HPDE6-E6E7 (cell line): ENCODE measurements around the gene SLC38A2.
"Not testable (repeated sequence)": the region's sequence is repeated elsewhere in the genome, so short reads cannot be mapped to it uniquely, and the experiment has no call there.

Experiments
- DNase-seq: peaks from one replicate; pipeline ENCODE4 v3.0.0; 2011; ENCODE audit warnings: missing footprints; ENCODE audit errors: extremely low spot score

Gene SLC38A2

DNA sequence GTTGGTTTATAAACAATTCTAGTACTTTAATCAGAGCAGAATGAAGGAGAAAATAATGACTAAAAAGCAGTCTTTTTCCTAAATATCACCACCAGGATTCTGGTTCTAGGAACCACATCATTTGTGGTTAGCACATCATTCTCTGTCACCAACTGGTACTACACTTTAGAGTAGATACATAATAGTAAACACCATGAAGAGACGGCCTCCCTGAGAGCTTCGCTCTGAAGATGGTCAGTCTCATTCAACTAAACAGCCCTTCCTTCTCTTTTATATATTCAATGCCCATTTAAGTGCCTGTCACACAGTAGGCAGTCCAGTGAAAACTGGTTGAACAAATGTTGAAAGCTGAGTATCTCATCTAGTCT, 10.9 kb downstream of the SLC38A2 start:
- DNase-seq, result no peak

GRCh38 chr12:46360908-46361666, 11.5 kb downstream of the SLC38A2 start:
- DNase-seq, result no peak

- no peak for DNase-seq
These were observed 12.2 kb downstream of the SLC38A2 start for GRCh38 chr12:46360370-46360769.

DNA sequence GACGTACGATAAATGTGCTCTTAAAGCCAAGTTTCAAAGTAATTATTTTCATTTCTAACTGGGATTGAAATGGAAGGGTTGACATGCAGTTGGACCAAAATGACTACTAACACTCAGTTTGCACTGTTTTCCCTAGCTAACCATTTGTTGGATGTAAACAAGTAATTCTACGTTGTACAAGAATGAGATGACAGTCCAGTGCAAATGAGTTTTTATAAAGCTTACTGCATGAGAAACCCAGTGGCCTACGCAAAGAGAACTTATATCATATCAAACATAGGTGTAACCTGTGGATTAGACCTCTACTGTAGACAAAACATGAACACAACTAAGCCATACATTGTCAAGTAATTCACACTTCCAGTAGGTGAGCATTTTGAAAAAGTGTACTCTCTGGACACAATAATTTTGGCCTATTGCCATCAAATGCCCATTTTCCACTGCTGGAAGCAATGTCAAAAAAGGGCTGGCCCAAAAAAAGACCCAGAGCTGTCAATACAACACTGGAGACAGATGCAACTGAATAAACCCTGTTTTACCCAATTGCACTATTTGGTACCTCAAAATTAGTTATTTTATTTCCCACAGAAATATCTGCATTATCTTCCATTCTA, 12.8 kb downstream of the SLC38A2 start:
- no peak for DNase-seq

- no peak for DNase-seq
These were observed 13.5 kb downstream of the SLC38A2 start for GRCh38 chr12:46358791-46359666.

GRCh38 chr12:46358325-46358700, 14.3 kb downstream of the SLC38A2 start:
- DNase-seq, result no peak

DNA sequence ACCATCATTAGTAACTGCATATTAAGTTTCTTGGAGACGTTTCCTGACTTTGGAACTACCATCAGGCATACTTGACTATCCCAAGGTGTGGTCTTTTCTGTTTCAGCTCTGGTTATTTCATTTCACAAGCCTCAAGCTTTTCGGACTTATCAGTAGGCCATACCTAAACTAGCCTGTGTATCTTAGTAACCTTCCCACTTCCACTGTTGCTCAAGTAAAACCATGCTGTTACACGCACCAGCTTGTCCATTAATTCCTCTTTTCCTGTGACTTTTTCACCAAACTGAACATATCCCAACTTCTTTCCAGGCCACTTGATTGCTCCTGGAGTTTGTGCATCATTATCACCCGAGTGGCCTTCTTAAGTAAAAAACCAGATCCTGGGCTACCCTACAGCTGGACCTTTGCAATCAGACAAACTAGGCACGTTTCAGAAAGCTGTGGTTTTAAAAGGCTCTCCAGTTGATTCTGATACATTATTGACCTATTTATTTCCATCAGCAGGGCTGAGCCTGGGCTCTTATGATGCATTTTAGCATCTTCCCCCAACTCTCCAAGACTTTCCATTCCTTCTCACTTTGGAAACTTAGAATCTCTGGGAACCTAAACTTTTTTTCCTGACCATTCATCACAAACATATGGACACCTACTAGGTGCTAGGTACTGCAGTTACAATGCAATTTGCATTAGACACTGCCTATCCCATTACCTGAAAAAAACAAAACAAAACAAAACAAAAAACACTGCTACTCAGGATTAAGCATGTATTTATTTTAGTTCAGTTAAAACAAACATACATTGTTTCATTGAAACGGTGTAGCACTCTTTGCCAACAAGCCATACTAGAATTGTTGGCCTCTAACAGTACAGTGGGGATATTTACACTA, 14.9 kb downstream of the SLC38A2 start:
- no peak for DNase-seq

GRCh38 chr12:46356655-46357437, 15.7 kb downstream of the SLC38A2 start:
- DNase-seq, result no peak

GRCh38 chr12:46354802-46355199, 17.8 kb downstream of the SLC38A2 start:
- no peak for DNase-seq

- DNase-seq, result no peak
These were observed 18.3 kb downstream of the SLC38A2 start for GRCh38 chr12:46354111-46354801.

DNA sequence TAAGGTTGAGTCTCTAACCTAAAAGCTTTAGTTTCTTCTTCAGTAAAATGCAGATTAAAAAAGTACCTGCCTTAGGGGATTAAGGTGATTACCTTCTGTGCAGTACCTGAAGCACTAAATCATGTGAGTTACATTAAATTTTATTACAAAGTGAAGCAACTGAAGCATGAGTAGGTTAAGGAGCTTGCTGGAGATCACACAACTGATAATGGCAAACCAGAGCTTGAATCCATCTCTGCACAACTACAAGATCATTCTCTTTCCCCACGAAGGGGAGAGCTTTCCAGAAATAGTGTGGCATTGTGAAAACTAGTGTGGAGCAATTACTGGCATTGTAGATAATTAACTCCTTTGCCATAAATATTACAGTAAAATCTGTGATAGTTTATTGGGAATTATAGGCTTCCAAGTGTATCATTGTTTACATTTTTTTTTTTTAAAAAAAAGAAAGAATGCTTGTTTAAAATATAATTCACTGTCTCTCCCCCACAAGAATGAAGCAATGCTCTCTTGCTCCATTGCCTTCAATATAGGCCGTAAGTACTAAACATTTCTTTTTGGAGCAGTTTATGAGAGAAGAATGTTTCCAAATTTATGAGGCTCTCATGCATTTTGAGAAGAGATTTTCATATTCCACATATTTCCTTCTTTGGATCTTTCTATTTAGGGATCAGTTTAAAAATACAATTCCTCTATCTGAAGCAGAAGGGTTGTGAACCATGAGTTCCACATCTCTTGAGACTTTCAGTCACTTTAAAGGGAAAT, 20.5 kb downstream of the SLC38A2 start:
- no peak for DNase-seq

DNA sequence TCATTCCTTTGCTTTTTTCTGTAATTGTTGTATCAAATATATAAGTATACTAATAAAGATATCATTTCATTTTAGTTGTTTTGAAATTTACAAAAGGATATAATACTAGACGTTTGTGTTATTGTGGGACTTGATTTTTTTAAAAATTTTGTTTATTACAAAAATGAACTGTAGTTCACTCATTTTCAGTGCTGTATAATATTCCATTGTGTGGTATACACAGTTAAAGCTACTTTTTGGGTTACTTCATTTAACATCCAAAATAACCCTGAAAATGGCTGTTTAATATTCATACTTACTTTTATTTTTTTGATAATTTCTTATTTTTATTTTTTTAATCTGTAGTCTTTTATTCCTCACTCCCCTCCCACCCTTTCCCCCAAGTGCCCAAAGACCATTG, 21.4 kb downstream of the SLC38A2 start:
- DNase-seq, result no peak

DNA sequence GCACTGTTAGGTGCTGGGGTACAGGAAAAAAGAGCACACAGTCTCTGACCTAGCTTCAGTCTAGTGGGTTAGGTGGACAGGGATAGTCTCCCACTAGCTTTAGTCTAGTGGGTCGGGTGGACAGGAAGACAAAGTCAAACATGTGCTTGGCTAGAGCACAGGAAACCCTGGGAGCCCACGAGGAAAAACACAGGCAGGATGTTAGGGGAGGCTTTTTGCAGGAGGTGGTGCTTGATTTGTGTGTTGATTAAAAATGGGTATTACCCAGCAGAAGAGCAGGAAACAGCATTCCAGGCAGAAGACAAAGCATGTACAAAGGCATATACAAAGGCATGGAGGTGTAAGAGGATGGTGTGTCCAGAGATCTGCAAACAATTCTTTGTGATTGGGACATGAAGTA, 23.3 kb downstream of the SLC38A2 start:
- no peak for DNase-seq

- no peak for DNase-seq
These were observed 29.3 kb downstream of the SLC38A2 start for GRCh38 chr12:46343118-46343852.

GRCh38 chr12:46342562-46343033, 30.0 kb downstream of the SLC38A2 start:
- no peak for DNase-seq

DNA sequence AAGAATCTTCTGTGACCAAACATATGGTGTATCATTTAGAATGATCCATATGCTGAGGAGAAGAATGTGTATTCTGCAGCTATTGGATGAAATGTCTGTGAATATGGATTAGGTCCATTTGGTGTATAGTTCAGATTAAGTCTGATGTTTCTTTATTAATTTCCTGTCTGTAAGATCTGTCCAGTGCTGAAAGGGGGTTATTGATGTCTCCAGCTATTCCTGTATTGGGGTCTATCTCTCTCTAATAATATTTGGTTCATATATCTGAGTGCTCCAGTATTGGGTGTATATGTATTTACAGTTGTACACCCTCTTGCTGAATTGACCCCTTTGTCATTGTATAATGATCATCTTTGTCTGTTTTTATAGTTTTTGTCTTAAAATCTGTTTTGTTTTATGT, 33.5 kb downstream of the SLC38A2 start:
- no peak for DNase-seq

GRCh38 chr12:46332260-46332659, 40.3 kb downstream of the SLC38A2 start:
- DNase-seq, result no peak

GRCh38 chr12:46325075-46325474, 47.5 kb downstream of the SLC38A2 start:
- not testable (repeated sequence) for DNase-seq

DNA sequence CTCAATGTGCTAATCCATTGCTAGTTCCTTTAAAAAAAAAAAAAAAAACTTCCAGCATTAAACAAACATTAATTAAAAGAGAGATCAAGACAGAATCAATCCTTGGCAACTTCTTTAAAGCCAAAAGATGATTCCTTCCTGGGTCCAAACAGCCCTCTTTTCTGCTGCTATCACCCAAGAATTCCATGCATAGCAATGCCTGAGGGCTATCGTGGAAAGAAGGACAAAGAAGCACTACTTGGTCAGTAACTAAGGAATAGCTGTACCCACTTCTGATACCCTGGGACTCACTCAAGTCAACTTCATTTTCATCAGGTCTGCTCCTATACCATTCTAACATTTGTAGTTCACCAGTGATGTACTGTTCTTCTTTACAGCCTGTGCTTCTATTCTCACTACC, 51.8 kb downstream of the SLC38A2 start:
- DNase-seq, result no peak
